GM12878 (cell line): ENCODE data around the gene SV2B. TPM values are rescaled to one million over a fixed set of nuclear protein-coding genes. Genes with fewer than 3 reads are reported as not detected.

Experiments
- ATAC-seq: fragments of 200-7000 bp; cut with Tn5 transposase; 3 replicates; pipeline ENCODE4 v1.9.1; 2020; ENCODE audit warnings: mild to moderate bottlenecking, moderate library complexity
- BruUV-seq: library from RNA; stranded (reverse); fragments of 400-500 nt; replicated peaks from 2 replicates; lab custom pipeline; 2021; lab: Mats Ljungman, UMichigan
- CTCF ChIA-PET: fragments of 300-600 bp; sonication (Branson Sonifier 250); formaldehyde crosslinking; extraction: SDS; loops from one replicate; lab custom pipeline; 2021; ENCODE audit warnings: inconsistent platforms; lab: Yijun Ruan, JAX
- POLR2A ChIA-PET: fragments of 350-600 bp; formaldehyde crosslinking; extraction: SDS; loops from one replicate; lab custom pipeline; 2021; ENCODE audit warnings: inconsistent platforms; lab: Charles Lee
- RAD21 ChIA-PET: fragments of 300-600 bp; sonication (Branson Sonifier 250); formaldehyde crosslinking; loops from one replicate; lab custom pipeline; 2023; ENCODE audit warnings: antibody characterized with exemption; ENCODE audit not compliant: unreplicated experiment; lab: Charles Lee
- SMC1A ChIA-PET: fragments of 300-600 bp; sonication (Branson Sonifier 250); formaldehyde crosslinking; loops from one replicate; lab custom pipeline; 2023; ENCODE audit not compliant: unreplicated experiment, uncharacterized antibody; lab: Charles Lee
- DNase-seq: peaks from one replicate; pipeline ENCODE4 v3.0.0-alpha.2; 2011; ENCODE audit warnings: low read depth, low spot score
- FAIRE-seq: peaks from 3 replicates; lab custom pipeline; 2011; peaks lifted over from hg19 to GRCh38; lab: Jason Lieb, UNC
- H2AFZ ChIP-seq: 2 replicates; pipeline ENCODE4 v1.6.0; 2011; ENCODE audit warnings: low read depth, low read length, control low read depth; ENCODE audit not compliant: control insufficient read depth
- H3K27ac ChIP-seq: 2 replicates; pipeline ENCODE4 v1.5.1; 2011; ENCODE audit warnings: control low read depth; ENCODE audit not compliant: control insufficient read depth, insufficient read depth
- H3K27me3 ChIP-seq, 2 experiments: replicated peaks in 1 of 2; 2 replicates each; pipeline versions ENCODE4 v1.6.0 to v1.6.1; 2011; ENCODE audit warnings: low read length in 1 of 2; ENCODE audit not compliant: control insufficient read depth in 2 of 2, insufficient read depth in 2 of 2
- H3K36me3 ChIP-seq, 2 experiments: 2 replicates each; pipeline ENCODE4 v1.5.1; 2011; ENCODE audit warnings: low read length in 1 of 2; ENCODE audit not compliant: control insufficient read depth in 2 of 2, insufficient read depth in 2 of 2
- H3K4me1 ChIP-seq: 2 replicates; pipeline ENCODE4 v1.6.1; 2011; ENCODE audit warnings: mild to moderate bottlenecking, low read length, moderate library complexity, mixed read lengths; ENCODE audit not compliant: control insufficient read depth, insufficient read depth
- H3K4me2 ChIP-seq: 2 replicates; pipeline ENCODE4 v1.6.0; 2011; ENCODE audit warnings: control low read depth; ENCODE audit not compliant: control insufficient read depth, insufficient read depth
- H3K4me3 ChIP-seq: fragments of 200-600 bp; sonication (generic); 2 replicates; pipeline ENCODE4 v1.5.1; 2016
- H3K79me2 ChIP-seq: 2 replicates; pipeline ENCODE4 v1.6.0; 2011; ENCODE audit warnings: low read length; ENCODE audit not compliant: control insufficient read depth, insufficient read depth
- H3K9ac ChIP-seq: 2 replicates; pipeline ENCODE4 v1.8.0; 2011; ENCODE audit warnings: low read length, control low read depth, mixed read lengths; ENCODE audit not compliant: control insufficient read depth, insufficient read depth
- H3K9me3 ChIP-seq: replicated peaks from 3 replicates; pipeline ENCODE4 v1.5.1; 2011; ENCODE audit warnings: mild to moderate bottlenecking, low read length; ENCODE audit not compliant: control insufficient read depth, insufficient read depth
- H4K20me1 ChIP-seq: 2 replicates; pipeline ENCODE4 v1.6.0; 2011; ENCODE audit not compliant: control insufficient read depth, insufficient read depth
- DPF2 ChIP-seq: fragments of 450-650 bp; IDR thresholded peaks from 2 replicates; pipeline ENCODE4 v1.6.1; 2017; ENCODE audit warnings: mild to moderate bottlenecking
- EGR1 ChIP-seq, 2 experiments: IDR thresholded peaks; 1 replicate in 1 of 2; 2 replicates in 1 of 2; pipeline ENCODE4 v1.6.1; 2011 to 2012; ENCODE audit warnings: low read depth in 2 of 2, low read length in 2 of 2, borderline replicate concordance in 1 of 2, mild to moderate bottlenecking in 1 of 2, moderate library complexity in 1 of 2
- HDGF ChIP-seq: fragments of 450-650 bp; IDR thresholded peaks from 2 replicates; pipeline ENCODE4 v1.6.1; 2016; ENCODE audit warnings: antibody characterized with exemption
- JUND ChIP-seq: IDR thresholded peaks from 2 replicates; pipeline ENCODE4 v1.6.1; 2012; ENCODE audit warnings: low read depth, mild to moderate bottlenecking, low read length, improper control_type of control experiment, moderate library complexity
- MAX ChIP-seq: IDR thresholded peaks from 2 replicates; pipeline ENCODE4 v1.6.1; 2012; ENCODE audit warnings: low read depth, low read length, improper control_type of control experiment
- MLLT1 ChIP-seq: fragments of 450-650 bp; IDR thresholded peaks from 2 replicates; pipeline ENCODE4 v1.6.1; 2016; ENCODE audit warnings: mild to moderate bottlenecking
- PRDM15 ChIP-seq: fragments of 450-650 bp; formaldehyde crosslinking; IDR thresholded peaks from 2 replicates; pipeline ENCODE4 v1.4.0; 2020; ENCODE audit warnings: mild to moderate bottlenecking, moderate library complexity
- RBBP5 ChIP-seq: fragments of 200-600 bp; sonication (generic); conservative IDR thresholded peaks from 2 replicates; pipeline ENCODE4 v1.6.1; 2016
- SUZ12 ChIP-seq: fragments of 200-600 bp; sonication (generic); IDR thresholded peaks from one replicate; pipeline ENCODE4 v1.6.1; 2018; ENCODE audit warnings: antibody characterized with exemption, mild to moderate bottlenecking; ENCODE audit not compliant: unreplicated experiment
- TARDBP ChIP-seq: IDR thresholded peaks from 2 replicates; pipeline ENCODE4 v1.6.1; 2016; ENCODE audit warnings: borderline replicate concordance
- ZNF207 ChIP-seq: fragments of 450-650 bp; IDR thresholded peaks from 2 replicates; pipeline ENCODE4 v1.6.1; 2014; ENCODE audit warnings: antibody characterized with exemption, mild to moderate bottlenecking, borderline replicate concordance
- ZSCAN29 ChIP-seq: fragments of 450-650 bp; IDR thresholded peaks from 2 replicates; pipeline ENCODE4 v1.6.1; 2017; ENCODE audit warnings: mild to moderate bottlenecking, moderate library complexity
- WGBS: methylation state at CpG from one replicate; pipeline ENCODE4 v1.1.6; 2016; ENCODE audit warnings: low lambda C conversion rate; ENCODE audit not compliant: insufficient replicate concordance, insufficient coverage; ENCODE audit errors: missing lambda C conversion rate; 5-methylcytosine and 5-hydroxymethylcytosine counted together
- in situ Hi-C: fragments of 300-500 bp; cut with MboI; formaldehyde crosslinking; loops from 9 replicates; pipeline ENCODE4 v1.14.3; 2018; ENCODE audit warnings: mixed read lengths
- intact Hi-C: fragments of 100-400 bp; cut with micrococcal nuclease; formaldehyde crosslinking; loops from one replicate; pipeline ENCODE4 v1.14.2; 2022; ENCODE audit not compliant: unreplicated experiment
- polyA plus RNA-seq, 11 experiments: library from polyadenylated mRNA; depleted of rRNA in 4 of 11; unstranded in 6 of 11; stranded (reverse) in 5 of 11; fragments of >200 nt; fragmentation: Nextera tagmentation in 4 of 11; fragmentation: Illumina TruSeq in 1 of 11; extraction: Ambion mirVana in 4 of 11; extraction: Trizol in 1 of 11; gene quantifications; 1 replicate in 1 of 11; 2 replicates in 10 of 11; pipeline versions ENCODE4 v1.2.1 to v1.2.3, GENCODE V29; 2011 to 2016; ENCODE audit warnings: inconsistent platforms in 2 of 11, missing spikeins in 2 of 11, low read depth in 1 of 11
- total RNA-seq, 4 experiments: library from RNA; depleted of rRNA in 3 of 4; stranded (reverse); fragments of >200 nt in 3 of 4; fragmentation: Illumina TruSeq in 1 of 4; extraction: Trizol in 1 of 4; gene quantifications; 2 replicates each; pipeline versions ENCODE4 v1.2.1 to v1.2.3, GENCODE V29; 2013 to 2021
- TF ChIP-seq, protein P1 (sequence below): fragments of 450-650 bp; formaldehyde crosslinking; IDR thresholded peaks from 2 replicates; pipeline ENCODE4 v1.5.0; 2022; ENCODE audit warnings: mild to moderate bottlenecking, missing genetic modification characterization
- TF ChIP-seq, protein P2 (sequence below): IDR thresholded peaks from 2 replicates; pipeline ENCODE4 v1.6.1; 2011; ENCODE audit warnings: borderline replicate concordance, low read depth, mild to moderate bottlenecking, moderate library complexity, mixed read lengths, low read length; ENCODE audit not compliant: insufficient read depth; ENCODE audit errors: extremely low read length

The SV2B gene
- total and polyA plus RNA-seq, 10 of the 15 experiments (the other 5 are each of a cell fraction or from before 2014, with no cell fraction given): 0.03 to 1.7 (median 1.3) TPM

DNA sequence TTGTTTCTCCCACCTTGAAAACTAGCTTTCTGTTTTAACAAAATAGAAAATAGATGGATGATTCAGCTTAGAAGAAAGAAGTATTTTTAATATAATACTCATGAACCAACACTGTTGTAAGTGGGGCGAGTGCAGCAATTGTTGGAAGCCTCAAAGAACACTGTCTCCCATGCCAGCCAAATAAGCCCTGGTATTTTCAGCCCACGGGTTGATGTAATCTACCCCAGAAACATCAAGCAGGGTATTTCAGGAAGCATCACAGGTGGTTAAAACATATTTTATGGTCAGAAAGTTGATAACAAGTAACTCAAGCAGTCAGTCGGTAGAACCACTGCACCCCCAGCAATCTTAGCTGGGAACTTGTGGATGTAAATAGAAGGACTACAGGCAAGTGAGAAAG lies 115.9 kb downstream of the SV2B start:
- Histone ChIP-seq H3K79me2 (no peaks in the 10 kb centered on the region), H3K27me3 (no peaks in the 10 kb centered on the region; a peak in 1 of 4 replicates), H3K4me2 (no peak overlapping the region), H3K4me1 (no peaks in the 10 kb centered on the region), H3K27ac (no peak overlapping the region), H4K20me1 (no peaks in the 10 kb centered on the region; the same call in 1 of the 2 replicates), H2AFZ (no peak overlapping the region), H3K4me3 (no peak overlapping the region), H3K36me3 (no peaks in the 10 kb centered on the region), H3K9ac (no peak overlapping the region), H3K9me3 (no peaks in the 10 kb centered on the region)
- SMC1A ChIA-PET: interaction anchor here (0.7 kb wide), 1 partner anchor 31 kb away, joined by 3 read pairs; no protein-coding TSS in a partner anchor
- no TSS peak for BruUV-seq
- intact Hi-C loops (no loop called here), in situ Hi-C loops (no loop called here)
- CTCF ChIA-PET: interaction anchor here (0.9 to 1.9 kb wide), 4 partner anchors 8 to 160 kb away, joined by 3 to 5 read pairs (median 3); no protein-coding TSS in a partner anchor
- POLR2A ChIA-PET: no interaction called here
- no peak for TF ChIP-seq ZNF207
- no peak for TF ChIP-seq PRDM15 (CRISPR knock-in tag)
- TF ChIP-seq HDGF: no peak
- TF ChIP-seq TARDBP: no peak
- TF ChIP-seq JUND: no peak
- TF ChIP-seq SUZ12: no peak
- TF ChIP-seq, protein P1, sequence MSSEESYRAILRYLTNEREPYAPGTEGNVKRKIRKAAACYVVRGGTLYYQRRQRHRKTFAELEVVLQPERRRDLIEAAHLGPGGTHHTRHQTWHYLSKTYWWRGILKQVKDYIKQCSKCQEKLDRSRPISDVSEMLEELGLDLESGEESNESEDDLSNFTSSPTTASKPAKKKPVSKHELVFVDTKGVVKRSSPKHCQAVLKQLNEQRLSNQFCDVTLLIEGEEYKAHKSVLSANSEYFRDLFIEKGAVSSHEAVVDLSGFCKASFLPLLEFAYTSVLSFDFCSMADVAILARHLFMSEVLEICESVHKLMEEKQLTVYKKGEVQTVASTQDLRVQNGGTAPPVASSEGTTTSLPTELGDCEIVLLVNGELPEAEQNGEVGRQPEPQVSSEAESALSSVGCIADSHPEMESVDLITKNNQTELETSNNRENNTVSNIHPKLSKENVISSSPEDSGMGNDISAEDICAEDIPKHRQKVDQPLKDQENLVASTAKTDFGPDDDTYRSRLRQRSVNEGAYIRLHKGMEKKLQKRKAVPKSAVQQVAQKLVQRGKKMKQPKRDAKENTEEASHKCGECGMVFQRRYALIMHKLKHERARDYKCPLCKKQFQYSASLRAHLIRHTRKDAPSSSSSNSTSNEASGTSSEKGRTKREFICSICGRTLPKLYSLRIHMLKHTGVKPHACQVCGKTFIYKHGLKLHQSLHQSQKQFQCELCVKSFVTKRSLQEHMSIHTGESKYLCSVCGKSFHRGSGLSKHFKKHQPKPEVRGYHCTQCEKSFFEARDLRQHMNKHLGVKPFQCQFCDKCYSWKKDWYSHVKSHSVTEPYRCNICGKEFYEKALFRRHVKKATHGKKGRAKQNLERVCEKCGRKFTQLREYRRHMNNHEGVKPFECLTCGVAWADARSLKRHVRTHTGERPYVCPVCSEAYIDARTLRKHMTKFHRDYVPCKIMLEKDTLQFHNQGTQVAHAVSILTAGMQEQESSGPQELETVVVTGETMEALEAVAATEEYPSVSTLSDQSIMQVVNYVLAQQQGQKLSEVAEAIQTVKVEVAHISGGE: no peak
- TF ChIP-seq RBBP5: no peak
- TF ChIP-seq MLLT1: no peak
- TF ChIP-seq, protein P2, sequence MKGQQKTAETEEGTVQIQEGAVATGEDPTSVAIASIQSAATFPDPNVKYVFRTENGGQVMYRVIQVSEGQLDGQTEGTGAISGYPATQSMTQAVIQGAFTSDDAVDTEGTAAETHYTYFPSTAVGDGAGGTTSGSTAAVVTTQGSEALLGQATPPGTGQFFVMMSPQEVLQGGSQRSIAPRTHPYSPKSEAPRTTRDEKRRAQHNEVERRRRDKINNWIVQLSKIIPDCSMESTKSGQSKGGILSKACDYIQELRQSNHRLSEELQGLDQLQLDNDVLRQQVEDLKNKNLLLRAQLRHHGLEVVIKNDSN: no peak
- no peak for TF ChIP-seq MAX
- no peak for TF ChIP-seq DPF2
- no peak for TF ChIP-seq EGR1 (IDR thresholded peaks at IDR 0.05; ENCODE audit: borderline replicate concordance in 1 of 2, low read depth in 2 of 2, low read length in 2 of 2)
- TF ChIP-seq ZSCAN29: no peak
- RAD21 ChIA-PET: no interaction called here
- no peak for ATAC-seq
- WGBS: 11% methylated on average over 3 of the region's 3 CpGs
- FAIRE-seq: no peak
- no peak for DNase-seq
